Measurements from ENCODE around the gene LCTL. TPM values are rescaled to one million over a fixed set of nuclear protein-coding genes. Genes with fewer than 3 reads are reported as not detected.

Gene LCTL
- total RNA-seq, 2 experiments from 2014 or later: not detected

DNA sequence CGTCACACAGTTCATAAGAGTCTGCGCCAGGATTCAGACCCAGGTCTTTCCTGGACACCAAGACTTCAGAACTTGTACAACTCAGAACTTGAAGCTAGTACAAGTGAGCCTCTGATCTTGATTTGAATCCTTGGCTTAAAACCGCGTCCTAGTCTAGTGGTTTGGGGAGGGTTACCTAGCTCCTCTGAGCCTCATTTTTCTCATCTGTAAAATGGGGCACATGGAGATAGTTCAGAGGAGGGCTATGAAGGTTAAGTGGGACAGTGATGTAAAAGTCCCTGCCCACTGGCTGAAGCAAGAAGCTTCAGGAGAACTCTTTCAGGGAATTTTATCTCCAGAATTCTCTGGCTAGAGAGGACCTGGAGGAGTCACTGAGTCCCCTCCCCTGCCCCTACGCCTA, 48.7 kb upstream of the LCTL start:
- Histone ChIP-seq H3K4me2 (ENCODE audit: low read length) (no peak overlapping the region), H2AFZ (ENCODE audit: low read length) (no peak overlapping the region), H3K9me2 (ENCODE audit: insufficient read depth, low read length) (no peaks in the 10 kb centered on the region), H4K20me1 (ENCODE audit: insufficient read depth, low read length) (no peaks in the 10 kb centered on the region), H3K9me3 (ENCODE audit: low read length) (no peaks in the 10 kb centered on the region), H3K4me1 (ENCODE audit: insufficient read depth, low read length, poor library complexity, severe bottlenecking) (no peaks in the 10 kb centered on the region), H3K27ac (ENCODE audit: low read depth, low read length, poor library complexity, severe bottlenecking) (no peak overlapping the region), H3K79me2 (ENCODE audit: insufficient read depth, low read depth, low read length) (no peaks in the 10 kb centered on the region), H3K4me3 (ENCODE audit: low read depth, low read length, poor library complexity, severe bottlenecking) (no peak overlapping the region), H3K36me3 (ENCODE audit: insufficient read depth, low read length) (no peaks in the 10 kb centered on the region)
- BruUV-seq (replicated peaks): no TSS peak
- POLR2A ChIA-PET: no interaction called here
- intact Hi-C loops (cut with micrococcal nuclease; ENCODE audit: unreplicated experiment): no loop called here
- no peak for DNase-seq (ENCODE audit: low spot score)
- TF ChIP-seq EZH2phosphoT487 (IDR thresholded peaks at IDR 0.05; ENCODE audit: borderline replicate concordance, low read depth, low read length): no peak
- no peak for TF ChIP-seq CTCF (conservative IDR thresholded peaks at IDR 0.05; ENCODE audit: low read length)
- CTCF ChIA-PET (ENCODE audit: unreplicated experiment): interaction anchor here (0.5 to 1.1 kb wide), 2 partner anchors 184 to 237 kb away, joined by 3 to 7 read pairs; no protein-coding TSS in a partner anchor

DNA sequence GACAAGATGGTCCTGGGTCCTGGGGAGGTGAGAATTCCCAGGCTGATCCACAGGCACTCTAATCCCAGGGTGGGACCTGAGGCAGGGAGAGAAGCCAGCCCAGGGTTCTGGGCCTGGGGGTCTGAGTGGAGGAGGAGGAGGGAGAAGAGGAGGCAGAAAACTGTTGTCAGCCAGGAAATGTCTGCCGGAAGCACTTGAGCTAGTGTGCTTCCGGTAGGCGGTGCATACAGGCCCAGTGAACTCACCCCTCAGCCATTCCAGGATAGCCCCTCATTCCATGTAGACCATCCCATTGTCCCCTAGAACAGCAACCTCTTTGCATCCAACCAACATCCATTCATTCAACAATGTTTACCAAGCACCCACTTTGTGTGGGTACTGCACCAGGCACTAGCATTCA, 47.9 kb upstream of the LCTL start:
- ChIA-PET POLR2A (no interaction called here), CTCF (ENCODE audit: unreplicated experiment) (interaction anchor here (1.1 kb wide), 1 partner anchor 238 kb away, joined by 3 read pairs; no protein-coding TSS in a partner anchor)
- intact Hi-C loops (cut with micrococcal nuclease; ENCODE audit: unreplicated experiment): no loop called here
- H3K27ac ChIP-seq (ENCODE audit: low read depth, low read length, poor library complexity, severe bottlenecking): no peak overlapping the region
- TF ChIP-seq EZH2phosphoT487 (IDR thresholded peaks at IDR 0.05; ENCODE audit: borderline replicate concordance, low read depth, low read length) (no peak), CTCF (conservative IDR thresholded peaks at IDR 0.05; ENCODE audit: low read length) (no peak)
- BruUV-seq (replicated peaks): no TSS peak
- H2AFZ ChIP-seq (ENCODE audit: low read length): no peak overlapping the region
- no peak overlapping the region for H3K4me2 ChIP-seq (ENCODE audit: low read length)
- DNase-seq (ENCODE audit: low spot score): no peak
- H3K9me3 ChIP-seq (ENCODE audit: low read length): no peaks in the 10 kb centered on the region
- no peaks in the 10 kb centered on the region for H3K9me2 ChIP-seq (ENCODE audit: insufficient read depth, low read length)
- no peaks in the 10 kb centered on the region for H3K79me2 ChIP-seq (ENCODE audit: insufficient read depth, low read depth, low read length)
- H3K4me1 ChIP-seq (ENCODE audit: insufficient read depth, low read length, poor library complexity, severe bottlenecking): no peaks in the 10 kb centered on the region
- H3K36me3 ChIP-seq (ENCODE audit: insufficient read depth, low read length): no peaks in the 10 kb centered on the region
- H3K4me3 ChIP-seq (ENCODE audit: low read depth, low read length, poor library complexity, severe bottlenecking): no peak overlapping the region
- H4K20me1 ChIP-seq (ENCODE audit: insufficient read depth, low read length): no peaks in the 10 kb centered on the region

DNA sequence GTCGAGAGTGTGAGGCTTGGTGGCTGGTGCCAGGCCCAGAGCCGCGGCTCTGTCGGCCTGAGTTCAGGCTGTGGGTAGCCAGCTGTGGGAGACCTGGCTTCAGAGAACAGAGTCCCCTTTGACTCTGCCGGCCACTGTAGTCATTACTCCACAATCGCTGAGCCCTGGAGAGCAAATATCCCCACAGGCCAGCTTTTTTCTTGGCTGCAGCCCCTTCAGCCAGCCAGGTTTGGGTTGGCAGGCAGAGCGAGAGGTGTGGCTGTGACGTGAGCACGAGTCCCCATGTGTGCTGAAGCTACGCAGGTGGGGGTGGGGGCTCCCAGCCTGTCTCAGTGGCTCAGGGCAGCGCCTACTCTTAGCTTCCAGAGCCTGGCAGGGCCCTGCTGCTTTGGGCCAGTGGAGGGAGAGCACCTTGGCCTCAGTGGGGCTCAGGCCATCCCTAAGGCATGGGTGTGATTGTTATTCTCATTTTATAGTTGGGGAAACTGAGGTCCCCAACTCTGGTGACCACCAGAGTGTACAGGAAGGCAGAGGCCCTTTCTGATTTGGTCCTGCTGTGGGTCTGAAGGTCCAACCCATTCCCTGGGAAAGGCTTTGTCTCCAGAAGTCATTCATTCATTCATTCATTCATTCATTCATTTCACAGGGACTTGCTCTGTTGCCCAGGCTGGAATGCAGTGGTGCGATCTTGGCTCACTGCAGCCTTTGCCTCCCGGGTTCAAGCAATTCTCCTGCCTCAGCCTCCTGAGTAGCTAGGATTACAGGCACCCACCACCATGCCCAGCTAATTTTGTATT, 45.7 kb upstream of the LCTL start:
- Histone ChIP-seq H3K36me3 (ENCODE audit: insufficient read depth, low read length) (no peaks in the 10 kb centered on the region), H3K79me2 (ENCODE audit: insufficient read depth, low read depth, low read length) (no peaks in the 10 kb centered on the region), H3K4me2 (ENCODE audit: low read length) (no peak overlapping the region), H3K27ac (ENCODE audit: low read depth, low read length, poor library complexity, severe bottlenecking) (no peak overlapping the region), H3K4me3 (ENCODE audit: low read depth, low read length, poor library complexity, severe bottlenecking) (no peak overlapping the region), H3K4me1 (ENCODE audit: insufficient read depth, low read length, poor library complexity, severe bottlenecking) (no peaks in the 10 kb centered on the region), H4K20me1 (ENCODE audit: insufficient read depth, low read length) (no peaks in the 10 kb centered on the region), H3K9me3 (ENCODE audit: low read length) (no peaks in the 10 kb centered on the region), H3K9me2 (ENCODE audit: insufficient read depth, low read length) (no peaks in the 10 kb centered on the region), H2AFZ (ENCODE audit: low read length) (no peak overlapping the region)
- ChIA-PET CTCF (ENCODE audit: unreplicated experiment) (no interaction called here), POLR2A (no interaction called here)
- intact Hi-C loops (cut with micrococcal nuclease; ENCODE audit: unreplicated experiment): no loop called here
- BruUV-seq (replicated peaks): no TSS peak
- TF ChIP-seq EZH2phosphoT487 (IDR thresholded peaks at IDR 0.05; ENCODE audit: borderline replicate concordance, low read depth, low read length) (no peak), CTCF (conservative IDR thresholded peaks at IDR 0.05; ENCODE audit: low read length) (no peak)
- DNase-seq (ENCODE audit: low spot score): no peak

Measured in OCI-LY7 (cell line).